ENCODE measurements around the gene VEPH1. TPM values are rescaled to one million over a fixed set of nuclear protein-coding genes. Genes with fewer than 3 reads are reported as not detected.

The VEPH1 gene
- total RNA-seq, 1 experiment from 2014 or later: 7.7 TPM

- Mint-ChIP-seq H3K4me1 (peaks cover 4 to 6% of the 10 kb centered on the region in 2 experiments), H3K9me3 (no peaks in the 10 kb centered on the region), H3K27ac (no peak overlapping the region), H3K36me3 (ENCODE audit: insufficient read depth in 1 of 3, low read depth in 3 of 3) (no peaks in the 10 kb centered on the region), H3K27me3 (ENCODE audit: low read depth) (no peaks in the 10 kb centered on the region; the same call in 1 of the 2 replicates), H3K4me3 (no peak overlapping the region)
- H2BK5ac ChIP-seq (ENCODE audit: insufficient read length, low read length): no peak overlapping the region
- no peak overlapping the region for H3K27ac ChIP-seq (ENCODE audit: insufficient read length, low read depth, low read length)
- H3K4me2 ChIP-seq (ENCODE audit: insufficient read depth, insufficient read length, low read length): no peak overlapping the region
- 0 out of 2 replicates have a peak, but pooled peaks cover 3% of the 10 kb centered on the region for H3K4me1 ChIP-seq (ENCODE audit: insufficient read depth, low read length)
- no peak overlapping the region for H3K9ac ChIP-seq (ENCODE audit: extremely low read depth, insufficient read length, low read length)
- H3K27me3 ChIP-seq (ENCODE audit: insufficient read depth, low read length): no peaks in the 10 kb centered on the region
- H3K23me2 ChIP-seq (ENCODE audit: insufficient read length, low read depth, low read length, poor library complexity, severe bottlenecking): no peaks in the 10 kb centered on the region
- no peaks in the 10 kb centered on the region for H4K20me1 ChIP-seq (ENCODE audit: control insufficient read depth, insufficient read depth, insufficient read length)
- H4K8ac ChIP-seq (replicated peaks; ENCODE audit: insufficient read length, low read depth, low read length): no peak overlapping the region
- no peak overlapping the region for H2BK12ac ChIP-seq (ENCODE audit: insufficient read length, low read depth, low read length)
- H2BK15ac ChIP-seq (ENCODE audit: low read depth, low read length): no peak overlapping the region
- H2BK20ac ChIP-seq (ENCODE audit: low read depth, low read length, poor library complexity, severe bottlenecking): no peak overlapping the region
- no peak for DNase-seq
- H2AFZ ChIP-seq (ENCODE audit: low read length): no peak overlapping the region
- no peak overlapping the region for H3T11ph ChIP-seq (ENCODE audit: low read length)
- no peak overlapping the region for H3K56ac ChIP-seq (ENCODE audit: insufficient read length, low read depth, low read length)
- H4K5ac ChIP-seq (ENCODE audit: insufficient read length, low read depth, low read length): no peak overlapping the region
- H3K79me1 ChIP-seq (ENCODE audit: insufficient read depth, low read depth, low read length, poor library complexity, severe bottlenecking): no peaks in the 10 kb centered on the region
- H3K23ac ChIP-seq (ENCODE audit: insufficient read length, low read depth, low read length): no peak overlapping the region
- no CpG with 5 or more reads among the region's 1 CpG for WGBS (ENCODE audit: extremely low coverage, insufficient read length, low lambda C conversion rate)
- H3K9me3 ChIP-seq (ENCODE audit: control insufficient read depth, low read depth, low read length): no peaks in the 10 kb centered on the region
- H3K4ac ChIP-seq (ENCODE audit: low read depth, low read length): no peak overlapping the region
- TF ChIP-seq, protein P1, sequence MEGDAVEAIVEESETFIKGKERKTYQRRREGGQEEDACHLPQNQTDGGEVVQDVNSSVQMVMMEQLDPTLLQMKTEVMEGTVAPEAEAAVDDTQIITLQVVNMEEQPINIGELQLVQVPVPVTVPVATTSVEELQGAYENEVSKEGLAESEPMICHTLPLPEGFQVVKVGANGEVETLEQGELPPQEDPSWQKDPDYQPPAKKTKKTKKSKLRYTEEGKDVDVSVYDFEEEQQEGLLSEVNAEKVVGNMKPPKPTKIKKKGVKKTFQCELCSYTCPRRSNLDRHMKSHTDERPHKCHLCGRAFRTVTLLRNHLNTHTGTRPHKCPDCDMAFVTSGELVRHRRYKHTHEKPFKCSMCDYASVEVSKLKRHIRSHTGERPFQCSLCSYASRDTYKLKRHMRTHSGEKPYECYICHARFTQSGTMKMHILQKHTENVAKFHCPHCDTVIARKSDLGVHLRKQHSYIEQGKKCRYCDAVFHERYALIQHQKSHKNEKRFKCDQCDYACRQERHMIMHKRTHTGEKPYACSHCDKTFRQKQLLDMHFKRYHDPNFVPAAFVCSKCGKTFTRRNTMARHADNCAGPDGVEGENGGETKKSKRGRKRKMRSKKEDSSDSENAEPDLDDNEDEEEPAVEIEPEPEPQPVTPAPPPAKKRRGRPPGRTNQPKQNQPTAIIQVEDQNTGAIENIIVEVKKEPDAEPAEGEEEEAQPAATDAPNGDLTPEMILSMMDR (conservative IDR thresholded peaks at IDR 0.05): no peak
- H4K91ac ChIP-seq (ENCODE audit: insufficient read length, low read depth, low read length): no peak overlapping the region
- H2AK5ac ChIP-seq (ENCODE audit: insufficient read length, low read length): no peak overlapping the region
- no peak overlapping the region for H3K14ac ChIP-seq (ENCODE audit: insufficient read depth, low read length)
- H2BK120ac ChIP-seq (ENCODE audit: low read depth, low read length, poor library complexity, severe bottlenecking): no peak overlapping the region
- no peak overlapping the region for H3K18ac ChIP-seq (ENCODE audit: insufficient read length, low read depth, low read length)
- no peaks in the 10 kb centered on the region for H3K79me2 ChIP-seq (ENCODE audit: insufficient read depth, low read length)
Measured at GRCh38 chr3:157354254-157354653, 149.0 kb downstream of the VEPH1 start.
